ENCODE measurements around the gene KLHL30.

DNA sequence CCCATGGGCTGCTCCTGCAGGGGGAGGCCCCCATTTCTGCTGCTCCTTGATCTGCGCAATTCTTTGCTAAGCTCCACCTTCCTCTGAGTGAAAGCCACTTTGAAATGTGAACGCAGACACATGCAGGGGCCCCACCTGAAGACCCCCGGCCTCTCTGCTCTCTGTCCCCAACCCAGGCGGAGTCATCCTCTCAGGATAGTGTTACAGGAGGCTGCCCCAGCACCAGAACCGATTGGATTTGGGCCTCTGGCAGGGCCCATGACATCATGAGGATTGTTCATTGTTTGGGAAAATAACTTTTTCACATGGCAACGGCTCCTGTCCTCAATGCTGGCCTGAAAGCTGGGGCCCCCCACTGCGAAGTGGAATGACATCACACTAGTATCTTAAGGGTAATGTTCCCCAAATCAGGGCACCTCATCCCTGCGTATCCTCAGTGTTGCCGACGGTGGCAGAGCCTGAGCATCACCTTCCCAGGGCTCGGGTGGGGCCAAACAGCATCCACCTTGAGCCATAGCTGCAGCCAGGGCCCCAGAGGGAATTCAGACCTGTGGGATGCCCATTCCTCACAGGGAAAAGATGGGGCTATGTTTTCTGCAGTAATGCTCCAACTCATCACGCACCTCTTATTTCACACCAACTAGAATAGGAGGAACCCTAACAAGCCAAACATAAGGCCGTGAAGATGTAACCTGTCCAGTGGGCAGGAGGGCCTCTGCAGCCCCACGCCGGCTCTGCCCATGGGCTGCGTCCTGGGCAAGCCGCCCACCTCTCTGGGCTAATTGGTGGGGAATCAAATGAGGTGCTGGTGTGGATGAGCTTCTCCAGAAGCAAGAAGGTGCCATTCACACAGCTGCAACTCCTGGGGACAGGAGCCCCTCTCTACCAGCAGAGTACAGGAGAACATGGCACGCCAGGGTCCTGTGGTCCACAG lies 17.6 kb downstream of the KLHL30 start:
- TF ChIP-seq, protein P1, sequence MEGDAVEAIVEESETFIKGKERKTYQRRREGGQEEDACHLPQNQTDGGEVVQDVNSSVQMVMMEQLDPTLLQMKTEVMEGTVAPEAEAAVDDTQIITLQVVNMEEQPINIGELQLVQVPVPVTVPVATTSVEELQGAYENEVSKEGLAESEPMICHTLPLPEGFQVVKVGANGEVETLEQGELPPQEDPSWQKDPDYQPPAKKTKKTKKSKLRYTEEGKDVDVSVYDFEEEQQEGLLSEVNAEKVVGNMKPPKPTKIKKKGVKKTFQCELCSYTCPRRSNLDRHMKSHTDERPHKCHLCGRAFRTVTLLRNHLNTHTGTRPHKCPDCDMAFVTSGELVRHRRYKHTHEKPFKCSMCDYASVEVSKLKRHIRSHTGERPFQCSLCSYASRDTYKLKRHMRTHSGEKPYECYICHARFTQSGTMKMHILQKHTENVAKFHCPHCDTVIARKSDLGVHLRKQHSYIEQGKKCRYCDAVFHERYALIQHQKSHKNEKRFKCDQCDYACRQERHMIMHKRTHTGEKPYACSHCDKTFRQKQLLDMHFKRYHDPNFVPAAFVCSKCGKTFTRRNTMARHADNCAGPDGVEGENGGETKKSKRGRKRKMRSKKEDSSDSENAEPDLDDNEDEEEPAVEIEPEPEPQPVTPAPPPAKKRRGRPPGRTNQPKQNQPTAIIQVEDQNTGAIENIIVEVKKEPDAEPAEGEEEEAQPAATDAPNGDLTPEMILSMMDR (IDR thresholded peaks at IDR 0.05; ENCODE audit: low read length) = no peak
- no peak for TF ChIP-seq EZH2 (optimal IDR thresholded peaks at IDR 0.05; ENCODE audit: low read depth, low read length)
